H9 (cell line): Measurements from ENCODE around the gene HMCN1. TPM values are rescaled to one million over a fixed set of nuclear protein-coding genes. Genes with fewer than 3 reads are reported as not detected.

Source experiments
- DNase-seq: peaks from one replicate; pipeline ENCODE4 v3.0.0-alpha.2; 2017
- H2AFZ ChIP-seq: one replicate; pipeline ENCODE4 v1.6.1; 2013; ENCODE audit warnings: mild to moderate bottlenecking, low read length, control low read depth, moderate library complexity
- H2AK5ac ChIP-seq: 2 replicates; pipeline ENCODE4 v1.6.1; 2013; ENCODE audit warnings: low read length, control low read depth, mixed read lengths; ENCODE audit not compliant: insufficient read length
- H2BK120ac ChIP-seq: one replicate; pipeline ENCODE4 v1.6.1; 2013; ENCODE audit warnings: low read depth, mild to moderate bottlenecking, low read length, control low read depth, inconsistent platforms; ENCODE audit not compliant: poor library complexity, severe bottlenecking
- H2BK12ac ChIP-seq: 2 replicates; pipeline ENCODE4 v1.6.1; 2013; ENCODE audit warnings: low read length, control low read depth, mixed read lengths, low read depth; ENCODE audit not compliant: insufficient read length
- H2BK15ac ChIP-seq: 2 replicates; pipeline ENCODE4 v1.6.1; 2013; ENCODE audit warnings: low read depth, low read length, control low read depth
- H2BK20ac ChIP-seq: one replicate; pipeline ENCODE4 v1.6.1; 2013; ENCODE audit warnings: low read depth, mild to moderate bottlenecking, low read length, control low read depth, inconsistent platforms; ENCODE audit not compliant: poor library complexity, severe bottlenecking
- H2BK5ac ChIP-seq: 2 replicates; pipeline ENCODE4 v1.6.1; 2013; ENCODE audit warnings: low read length, control low read depth, mixed read lengths; ENCODE audit not compliant: insufficient read length
- H3K14ac ChIP-seq: 2 replicates; pipeline ENCODE4 v1.6.1; 2013; ENCODE audit warnings: low read length, control low read depth; ENCODE audit not compliant: insufficient read depth
- H3K18ac ChIP-seq: 2 replicates; pipeline ENCODE4 v1.6.1; 2013; ENCODE audit warnings: low read depth, mild to moderate bottlenecking, mixed read lengths, low read length, control low read depth; ENCODE audit not compliant: insufficient read length
- H3K23ac ChIP-seq: 2 replicates; pipeline ENCODE4 v1.6.1; 2013; ENCODE audit warnings: low read length, control low read depth, mixed read lengths, low read depth; ENCODE audit not compliant: insufficient read length
- H3K23me2 ChIP-seq: 2 replicates; pipeline ENCODE4 v1.6.1; 2013; ENCODE audit warnings: low read depth, mild to moderate bottlenecking, mixed read lengths, low read length, control low read depth; ENCODE audit not compliant: insufficient read length, poor library complexity, severe bottlenecking
- H3K27ac ChIP-seq: 2 replicates; pipeline ENCODE4 v1.5.1; 2013; ENCODE audit warnings: low read length, control low read depth, mixed read lengths, low read depth; ENCODE audit not compliant: insufficient read length
- H3K27me3 ChIP-seq: 2 replicates; pipeline ENCODE4 v1.6.1; 2013; ENCODE audit warnings: low read length, control low read depth, inconsistent platforms; ENCODE audit not compliant: insufficient read depth
- H3K4ac ChIP-seq: 2 replicates; pipeline ENCODE4 v1.6.1; 2013; ENCODE audit warnings: low read depth, mild to moderate bottlenecking, control low read depth, inconsistent platforms, low read length, moderate library complexity
- H3K4me1 ChIP-seq: 2 replicates; pipeline ENCODE4 v1.6.1; 2013; ENCODE audit warnings: low read length, control low read depth, inconsistent platforms; ENCODE audit not compliant: insufficient read depth
- H3K4me2 ChIP-seq: 2 replicates; pipeline ENCODE4 v1.6.1; 2013; ENCODE audit warnings: low read length, control low read depth, mixed read lengths; ENCODE audit not compliant: insufficient read length, insufficient read depth
- H3K56ac ChIP-seq: 2 replicates; pipeline ENCODE4 v1.6.1; 2013; ENCODE audit warnings: low read depth, mild to moderate bottlenecking, mixed read lengths, low read length, control low read depth; ENCODE audit not compliant: insufficient read length
- H3K79me1 ChIP-seq: 2 replicates; pipeline ENCODE4 v1.6.1; 2013; ENCODE audit warnings: low read depth, mild to moderate bottlenecking, moderate library complexity, low read length, control low read depth, inconsistent platforms; ENCODE audit not compliant: insufficient read depth, poor library complexity, severe bottlenecking
- H3K79me2 ChIP-seq: 2 replicates; pipeline ENCODE4 v1.6.1; 2013; ENCODE audit warnings: low read length, control low read depth, inconsistent platforms; ENCODE audit not compliant: insufficient read depth
- H3K9ac ChIP-seq: 2 replicates; pipeline ENCODE4 v1.6.1; 2013; ENCODE audit warnings: low read length, control low read depth, mixed read lengths; ENCODE audit not compliant: insufficient read length; ENCODE audit errors: extremely low read depth
- H3K9me3 ChIP-seq: one replicate; pipeline ENCODE4 v1.6.1; 2013; ENCODE audit warnings: low read depth, low read length, inconsistent platforms; ENCODE audit not compliant: control insufficient read depth
- H3T11ph ChIP-seq: one replicate; pipeline ENCODE4 v1.6.1; 2013; ENCODE audit warnings: mild to moderate bottlenecking, low read length, control low read depth, inconsistent platforms
- H4K20me1 ChIP-seq: one replicate; pipeline ENCODE4 v1.6.1; 2013; ENCODE audit not compliant: control insufficient read depth, insufficient read length, insufficient read depth
- H4K5ac ChIP-seq: 2 replicates; pipeline ENCODE4 v1.6.1; 2013; ENCODE audit warnings: low read depth, mild to moderate bottlenecking, mixed read lengths, low read length, control low read depth; ENCODE audit not compliant: insufficient read length
- H4K8ac ChIP-seq: replicated peaks from 2 replicates; pipeline ENCODE4 v1.6.1; 2013; ENCODE audit warnings: low read length, control low read depth, mixed read lengths, low read depth; ENCODE audit not compliant: insufficient read length
- H4K91ac ChIP-seq: 2 replicates; pipeline ENCODE4 v1.6.1; 2013; ENCODE audit warnings: low read depth, mild to moderate bottlenecking, moderate library complexity, mixed read lengths, low read length, control low read depth; ENCODE audit not compliant: insufficient read length
- H3K27ac Mint-ChIP-seq, 3 experiments: 2 replicates in 2 of 3; 3 replicates in 1 of 3; pipeline ENCODE4 v1.8.0; 2020 to 2021; ENCODE audit warnings: mixed read lengths in 3 of 3, mild to moderate bottlenecking in 1 of 3, moderate library complexity in 1 of 3
- H3K27me3 Mint-ChIP-seq: 2 replicates; pipeline ENCODE4 v1.8.0; 2021; ENCODE audit warnings: low read depth, mild to moderate bottlenecking, moderate library complexity, mixed read lengths
- H3K36me3 Mint-ChIP-seq, 3 experiments: 2 replicates in 2 of 3; 3 replicates in 1 of 3; pipeline ENCODE4 v1.8.0; 2020 to 2021; ENCODE audit warnings: low read depth in 3 of 3, mixed read lengths in 3 of 3; ENCODE audit not compliant: insufficient read depth in 1 of 3
- H3K4me1 Mint-ChIP-seq, 2 experiments: 2 replicates each; pipeline ENCODE4 v1.8.0; 2020; ENCODE audit warnings: mixed read lengths in 2 of 2
- H3K4me3 Mint-ChIP-seq, 2 experiments: 2 replicates in 1 of 2; 3 replicates in 1 of 2; pipeline ENCODE4 v1.8.0; 2020 to 2021; ENCODE audit warnings: mild to moderate bottlenecking in 2 of 2, mixed read lengths in 2 of 2, moderate library complexity in 1 of 2
- H3K9me3 Mint-ChIP-seq, 2 experiments: 2 replicates in 1 of 2; 3 replicates in 1 of 2; pipeline ENCODE4 v1.8.0; 2020; ENCODE audit warnings: mild to moderate bottlenecking in 2 of 2, mixed read lengths in 2 of 2, moderate library complexity in 1 of 2
- total RNA-seq: library from RNA; stranded (reverse); gene quantifications from 2 replicates; pipeline ENCODE4 v1.2.1, GENCODE V29; 2021
- TF ChIP-seq, protein P1 (sequence below): fragments of 200-600 bp; sonication (generic); conservative IDR thresholded peaks from 3 replicates; pipeline ENCODE4 v1.8.0; 2021; ENCODE audit warnings: antibody characterized with exemption, mild to moderate bottlenecking

The HMCN1 gene
- total RNA-seq, 1 experiment from 2014 or later = 3.3 TPM

DNA sequence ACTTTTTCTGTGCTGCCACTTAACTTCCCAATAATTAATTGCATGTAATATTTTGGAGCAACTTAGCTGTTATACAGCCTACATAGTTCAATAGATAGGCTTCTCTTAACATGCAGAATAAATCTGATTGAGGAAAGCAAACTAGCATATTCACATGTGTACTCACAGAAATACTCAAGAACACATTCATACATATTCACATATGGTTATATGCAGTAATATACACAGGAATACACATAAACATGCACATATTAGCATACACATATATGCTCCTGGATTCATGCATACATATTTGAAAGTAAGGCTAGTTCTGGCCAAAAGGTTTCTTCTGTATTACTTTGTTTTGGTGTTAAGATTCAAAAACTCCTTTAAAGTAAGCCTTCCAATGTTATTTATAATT, 73.1 kb downstream of the HMCN1 start:
- H3K9me3 ChIP-seq = no peaks in the 10 kb centered on the region
- no peak overlapping the region for H3K4me3 Mint-ChIP-seq
- H3K9ac ChIP-seq = no peak overlapping the region
- TF ChIP-seq, protein P1, sequence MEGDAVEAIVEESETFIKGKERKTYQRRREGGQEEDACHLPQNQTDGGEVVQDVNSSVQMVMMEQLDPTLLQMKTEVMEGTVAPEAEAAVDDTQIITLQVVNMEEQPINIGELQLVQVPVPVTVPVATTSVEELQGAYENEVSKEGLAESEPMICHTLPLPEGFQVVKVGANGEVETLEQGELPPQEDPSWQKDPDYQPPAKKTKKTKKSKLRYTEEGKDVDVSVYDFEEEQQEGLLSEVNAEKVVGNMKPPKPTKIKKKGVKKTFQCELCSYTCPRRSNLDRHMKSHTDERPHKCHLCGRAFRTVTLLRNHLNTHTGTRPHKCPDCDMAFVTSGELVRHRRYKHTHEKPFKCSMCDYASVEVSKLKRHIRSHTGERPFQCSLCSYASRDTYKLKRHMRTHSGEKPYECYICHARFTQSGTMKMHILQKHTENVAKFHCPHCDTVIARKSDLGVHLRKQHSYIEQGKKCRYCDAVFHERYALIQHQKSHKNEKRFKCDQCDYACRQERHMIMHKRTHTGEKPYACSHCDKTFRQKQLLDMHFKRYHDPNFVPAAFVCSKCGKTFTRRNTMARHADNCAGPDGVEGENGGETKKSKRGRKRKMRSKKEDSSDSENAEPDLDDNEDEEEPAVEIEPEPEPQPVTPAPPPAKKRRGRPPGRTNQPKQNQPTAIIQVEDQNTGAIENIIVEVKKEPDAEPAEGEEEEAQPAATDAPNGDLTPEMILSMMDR = no peak
- no peak overlapping the region for H2BK12ac ChIP-seq
- no peaks in the 10 kb centered on the region for H4K20me1 ChIP-seq
- no peaks in the 10 kb centered on the region for H3K23me2 ChIP-seq
- H3K4me2 ChIP-seq = no peak overlapping the region
- no peaks in the 10 kb centered on the region for H3K79me1 ChIP-seq
- H3K79me2 ChIP-seq = no peaks in the 10 kb centered on the region
- H3K4ac ChIP-seq = no peak overlapping the region
- H2BK120ac ChIP-seq = no peak overlapping the region
- no peak overlapping the region for H2AFZ ChIP-seq
- no peak overlapping the region for H2BK20ac ChIP-seq
- no peak overlapping the region for H4K8ac ChIP-seq
- H3K4me1 Mint-ChIP-seq = peaks cover 14% of the 10 kb centered on the region in 2 experiments
- H3K56ac ChIP-seq = no peak overlapping the region
- H3T11ph ChIP-seq = no peak overlapping the region
- H3K18ac ChIP-seq = no peak overlapping the region
- H3K36me3 Mint-ChIP-seq = no peaks in the 10 kb centered on the region
- no peak overlapping the region for H2BK5ac ChIP-seq
- H3K27me3 Mint-ChIP-seq = no peaks in the 10 kb centered on the region
- H3K4me1 ChIP-seq = no peaks in the 10 kb centered on the region; the same call in 1 of the 2 replicates
- no peak overlapping the region for H3K14ac ChIP-seq
- H4K5ac ChIP-seq = no peak overlapping the region
- H4K91ac ChIP-seq = no peak overlapping the region
- H3K27me3 ChIP-seq = no peaks in the 10 kb centered on the region
- no peak overlapping the region for H2AK5ac ChIP-seq
- no peaks in the 10 kb centered on the region for H3K9me3 Mint-ChIP-seq
- DNase-seq = no peak
- H2BK15ac ChIP-seq = no peak overlapping the region
- H3K23ac ChIP-seq = no peak overlapping the region
- H3K27ac ChIP-seq = no peak overlapping the region
- H3K27ac Mint-ChIP-seq = no peak overlapping the region
